Erythroblast (primary cell): ENCODE results near the gene CPPED1.

Experiments used
- GATA1 ChIP-seq: IDR thresholded peaks from 2 replicates; pipeline ENCODE4 v1.6.1; 2011; ENCODE audit warnings: low read depth, mild to moderate bottlenecking, control low read depth, low read length, moderate library complexity
- POLR2A ChIP-seq: IDR thresholded peaks from 2 replicates; pipeline ENCODE4 v1.6.1; 2011; ENCODE audit warnings: mild to moderate bottlenecking, low read length

- TF ChIP-seq POLR2A (no peak), GATA1 (no peak)
These were observed 8.0 kb upstream of the CPPED1 start for GRCh38 chr16:12811441-12812383.
